Stomach (tissue), 9 donors: ENCODE results near the gene ATP8A2. TPM values are rescaled to one million over a fixed set of nuclear protein-coding genes. Genes with fewer than 3 reads are reported as not detected.

Experiments
- DNase-seq, 2 donors: peaks; one replicate each; pipeline versions ENCODE4 v3.0.0 to v3.0.0-alpha.2; 2013 to 2019
- H3K27ac ChIP-seq, 5 donors: fragments of 200-600 bp in 4 of 5; sonication (generic) in 4 of 5; one replicate each; pipeline ENCODE4 v1.5.1; 2013 to 2019; ENCODE audit warnings: mild to moderate bottlenecking in 1 of 5, moderate library complexity in 1 of 5
- H3K27me3 ChIP-seq, 3 donors: fragments of 200-600 bp; sonication (generic); one replicate each; pipeline ENCODE4 v1.5.1; 2017 to 2019; ENCODE audit warnings: mixed run types in 1 of 3
- H3K36me3 ChIP-seq, 4 donors: fragments of 200-600 bp; sonication (generic); 1 replicate in 3 of 4; 2 replicates in 1 of 4; pipeline ENCODE4 v1.5.1; 2016 to 2019
- H3K4me1 ChIP-seq, 4 donors: fragments of 200-600 bp; sonication (generic); one replicate each; pipeline ENCODE4 v1.5.1; 2016 to 2019
- H3K4me3 ChIP-seq, 4 donors: fragments of 200-600 bp; sonication (generic) in 3 of 4; one replicate each; pipeline ENCODE4 v1.5.1; 2016 to 2019; ENCODE audit warnings: mild to moderate bottlenecking in 1 of 4
- H3K9me3 ChIP-seq, 4 donors: fragments of 200-600 bp; sonication (generic); one replicate each; pipeline ENCODE4 v1.5.1; 2016 to 2019
- EP300 ChIP-seq: sonication (generic); formaldehyde crosslinking; IDR thresholded peaks from one replicate; pipeline ENCODE4 v1.6.1; 2017; ENCODE audit warnings: antibody characterized with exemption
- POLR2A ChIP-seq, 4 donors: fragments of 450-650 bp; IDR thresholded peaks; one replicate each; pipeline ENCODE4 v1.6.1; 2016; ENCODE audit warnings: antibody characterized with exemption in 4 of 4, control low read depth in 2 of 4, mild to moderate bottlenecking in 1 of 4, moderate library complexity in 1 of 4
- POLR2AphosphoS5 ChIP-seq, 3 donors: sonication (generic); formaldehyde crosslinking; IDR thresholded peaks; one replicate each; pipeline ENCODE4 v1.6.1; 2016; ENCODE audit warnings: antibody characterized with exemption in 3 of 3
- WGBS, 5 donors: extraction: QIAGEN DNeasy Blood & Tissue Kit in 3 of 5; methylation state at CpG; one replicate each; pipeline versions ENCODE4 v1.1.5 to v1.1.7; 2013 to 2018; 5-methylcytosine and 5-hydroxymethylcytosine counted together
- intact Hi-C: fragments of 100-400 bp; cut with DNase I; formaldehyde crosslinking; loops from one replicate; pipeline ENCODE4 v1.15.1; 2023; ENCODE audit warnings: low total_unique reads
- polyA plus RNA-seq, 3 donors: library from polyadenylated mRNA; stranded (reverse); fragments of 200-250 nt; gene quantifications; one replicate each; pipeline ENCODE4 v1.2.3, GENCODE V29; 2013
- total RNA-seq, 5 donors: library from RNA; depleted of rRNA; stranded (reverse); fragments of >200 nt; gene quantifications; one replicate each; pipeline versions ENCODE4 v1.1.0 to v1.2.3, GENCODE V29; 2014 to 2016
- TF ChIP-seq, protein P1 (sequence below), 7 experiments: fragments of 450-650 bp in 4 of 7; fragments of 200-600 bp in 3 of 7; sonication (generic) in 3 of 7; IDR thresholded peaks; one replicate each; pipeline ENCODE4 v1.5.1; 2016 to 2019; ENCODE audit warnings: antibody characterized with exemption in 7 of 7, control low read depth in 2 of 7, mild to moderate bottlenecking in 1 of 7
- donor health status: healthy with polysubstance abuse.
- donor health status: Bipolar disorder and iron deficiency.
- donor health status: healthy.

The ATP8A2 gene
- total and polyA plus RNA-seq, 8 donors: 0.12 to 3.5 (median 0.20) TPM; not detected in 3

DNA sequence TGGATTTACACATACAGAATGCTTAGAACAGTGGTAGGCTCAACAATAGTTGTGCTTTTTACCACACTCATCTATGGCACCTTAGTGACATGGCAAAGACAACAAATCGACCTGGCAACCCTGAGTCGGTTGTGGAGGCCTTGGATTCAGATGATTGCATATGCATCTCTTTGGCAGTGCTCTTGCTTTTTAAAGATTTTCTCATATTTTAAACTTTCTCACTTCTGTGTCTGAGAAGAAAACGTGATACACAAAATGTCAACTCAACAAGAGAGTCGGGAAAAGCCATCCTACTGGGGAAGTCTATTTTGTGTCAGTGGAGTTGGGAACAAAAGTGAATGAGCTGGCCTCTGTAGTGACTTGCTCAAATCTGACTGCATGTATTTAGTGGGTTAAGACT, 85.8 kb downstream of the ATP8A2 start:
- TF ChIP-seq, protein P1, sequence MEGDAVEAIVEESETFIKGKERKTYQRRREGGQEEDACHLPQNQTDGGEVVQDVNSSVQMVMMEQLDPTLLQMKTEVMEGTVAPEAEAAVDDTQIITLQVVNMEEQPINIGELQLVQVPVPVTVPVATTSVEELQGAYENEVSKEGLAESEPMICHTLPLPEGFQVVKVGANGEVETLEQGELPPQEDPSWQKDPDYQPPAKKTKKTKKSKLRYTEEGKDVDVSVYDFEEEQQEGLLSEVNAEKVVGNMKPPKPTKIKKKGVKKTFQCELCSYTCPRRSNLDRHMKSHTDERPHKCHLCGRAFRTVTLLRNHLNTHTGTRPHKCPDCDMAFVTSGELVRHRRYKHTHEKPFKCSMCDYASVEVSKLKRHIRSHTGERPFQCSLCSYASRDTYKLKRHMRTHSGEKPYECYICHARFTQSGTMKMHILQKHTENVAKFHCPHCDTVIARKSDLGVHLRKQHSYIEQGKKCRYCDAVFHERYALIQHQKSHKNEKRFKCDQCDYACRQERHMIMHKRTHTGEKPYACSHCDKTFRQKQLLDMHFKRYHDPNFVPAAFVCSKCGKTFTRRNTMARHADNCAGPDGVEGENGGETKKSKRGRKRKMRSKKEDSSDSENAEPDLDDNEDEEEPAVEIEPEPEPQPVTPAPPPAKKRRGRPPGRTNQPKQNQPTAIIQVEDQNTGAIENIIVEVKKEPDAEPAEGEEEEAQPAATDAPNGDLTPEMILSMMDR (IDR thresholded peaks at IDR 0.05): no peak
- TF ChIP-seq EP300 (no peak), POLR2A (IDR thresholded peaks at IDR 0.05) (no peak)
- 53 to 86% (median 68%) methylated on average over 4 of the region's 4 CpGs for WGBS, 5 donors
- Histone ChIP-seq H3K36me3 (no peaks in the 10 kb centered on the region), H3K27ac (no peak overlapping the region), H3K27me3 (peaks cover 0 to 5% (median 0%) of the 10 kb centered on the region in 3 donors), H3K4me1 (no peaks in the 10 kb centered on the region), H3K4me3 (no peak overlapping the region), H3K9me3 (no peaks in the 10 kb centered on the region)
- intact Hi-C loops: no loop called here
- no peak for DNase-seq

DNA sequence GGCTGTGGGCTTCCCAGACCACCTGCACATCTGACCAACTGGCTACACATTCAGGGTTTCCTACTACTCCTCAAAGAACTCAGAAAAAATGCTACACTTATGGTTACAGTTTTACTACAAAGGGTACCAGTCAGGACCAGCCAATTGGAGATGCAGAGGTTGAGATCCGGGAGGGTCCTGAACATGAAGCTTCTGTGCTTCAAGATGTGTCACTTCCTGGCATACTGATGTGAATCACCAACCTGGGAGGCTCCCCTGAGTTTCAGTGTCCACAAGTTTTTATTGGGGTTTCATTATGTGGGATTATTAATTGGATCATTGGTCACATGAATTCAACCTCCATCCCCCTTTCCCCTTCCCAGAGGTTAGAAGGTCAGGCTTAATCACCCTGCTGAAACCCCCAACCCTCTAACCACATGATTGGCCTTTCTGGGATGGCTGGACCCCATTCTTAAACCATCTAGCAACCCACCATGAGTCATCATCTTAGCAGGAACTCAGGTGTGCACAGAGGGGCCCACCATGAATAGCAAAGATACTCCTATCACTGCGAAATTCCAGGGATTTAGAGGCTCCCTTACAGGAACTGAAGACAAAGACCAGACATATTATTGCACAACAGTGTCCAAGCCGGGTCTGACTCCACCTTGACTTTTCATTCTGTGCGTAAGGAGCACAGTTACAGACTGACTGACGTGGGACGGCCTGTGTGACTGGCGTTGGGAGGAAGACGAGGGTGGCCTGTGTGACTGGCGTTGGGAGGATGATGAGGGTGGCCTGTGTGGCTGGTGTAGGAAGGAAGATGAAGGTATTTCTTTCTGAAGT, 90.7 kb downstream of the ATP8A2 start:
- TF ChIP-seq POLR2A (IDR thresholded peaks at IDR 0.05) (no peak), POLR2AphosphoS5 (IDR thresholded peaks at IDR 0.05) (no peak), EP300 (no peak)
- TF ChIP-seq, protein P1 (IDR thresholded peaks at IDR 0.05): no peak
- intact Hi-C loops: no loop called here
- peaks cover 0 to under 1% (median 0%) of the 10 kb centered on the region in 4 donors for H3K9me3 ChIP-seq
- H3K36me3 ChIP-seq: no peaks in the 10 kb centered on the region
- DNase-seq: no peak
- H3K27ac ChIP-seq: no peak overlapping the region
- H3K4me1 ChIP-seq: no peaks in the 10 kb centered on the region
- H3K27me3 ChIP-seq: peaks cover 0 to 9% (median 0%) of the 10 kb centered on the region in 3 donors
- H3K4me3 ChIP-seq: no peak overlapping the region
- 87 to 92% (median 87%) methylated on average over 9 of the region's 9 CpGs for WGBS, 5 donors

DNA sequence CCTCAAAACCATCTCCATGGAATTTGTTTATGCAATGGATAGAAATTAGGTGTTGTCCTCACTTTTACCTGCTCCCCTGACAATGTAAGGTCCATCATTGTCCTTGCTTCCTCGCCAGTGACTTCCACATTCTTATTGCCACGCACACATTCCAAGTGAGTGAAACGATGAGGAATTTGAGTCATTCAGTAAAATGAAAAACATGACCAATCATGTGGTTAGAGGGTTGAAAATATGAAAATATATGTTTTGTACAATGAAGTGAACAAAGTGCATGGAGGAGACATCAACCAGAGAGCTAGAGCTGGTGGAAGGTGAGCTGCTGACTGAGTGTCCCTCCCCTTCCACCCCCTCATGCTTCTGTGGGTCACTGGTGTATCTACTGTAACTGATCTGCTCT, 91.7 kb downstream of the ATP8A2 start:
- TF ChIP-seq, protein P1 (IDR thresholded peaks at IDR 0.05): no peak
- no peak for TF ChIP-seq EP300
- peaks cover 0 to 7% (median 2%) of the 10 kb centered on the region in 4 donors for H3K9me3 ChIP-seq
- peaks cover 0 to 19% (median 6%) of the 10 kb centered on the region in 3 donors for H3K27me3 ChIP-seq
- H3K27ac ChIP-seq: no peak overlapping the region
- H3K4me3 ChIP-seq: no peak overlapping the region
- 70 to 88% (median 81%) methylated on average over 3 of the region's 3 CpGs for WGBS, 5 donors
- H3K4me1 ChIP-seq: peaks cover 0 to 2% (median 0%) of the 10 kb centered on the region in 4 donors
- no peaks in the 10 kb centered on the region for H3K36me3 ChIP-seq
- no peak for DNase-seq
- intact Hi-C loops: no loop called here

DNA sequence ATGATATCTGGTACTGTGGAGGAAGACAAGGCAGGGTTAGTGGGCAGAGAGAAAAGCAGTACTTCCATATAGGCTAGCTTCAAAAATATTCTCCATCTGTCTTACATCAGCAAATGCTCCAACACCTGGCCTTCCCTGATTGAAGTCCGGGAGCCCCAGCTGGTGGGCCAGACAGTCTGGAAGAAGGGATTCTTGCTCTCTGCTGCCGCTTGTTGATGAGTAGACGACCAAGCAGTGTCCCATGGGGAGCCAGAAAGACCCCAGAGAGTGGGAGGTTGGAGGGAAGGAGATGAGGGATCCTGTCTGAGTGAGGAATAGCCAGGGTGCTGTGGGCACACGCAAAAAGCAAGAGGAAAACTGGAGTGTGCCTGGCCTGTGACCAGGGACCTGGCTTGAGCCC, 95.1 kb downstream of the ATP8A2 start:
- no peak overlapping the region for H3K27ac ChIP-seq
- no peak for TF ChIP-seq POLR2AphosphoS5 (IDR thresholded peaks at IDR 0.05)
- TF ChIP-seq, protein P1 (IDR thresholded peaks at IDR 0.05): no peak
- no peak for TF ChIP-seq EP300
- TF ChIP-seq POLR2A (IDR thresholded peaks at IDR 0.05): no peak
- no peaks in the 10 kb centered on the region for H3K36me3 ChIP-seq
- DNase-seq: no peak
- H3K4me3 ChIP-seq: no peak overlapping the region
- H3K4me1 ChIP-seq: peaks cover 0 to 9% (median 7%) of the 10 kb centered on the region in 4 donors
- intact Hi-C loops: no loop called here
- H3K9me3 ChIP-seq: peaks cover 0 to 7% (median 2%) of the 10 kb centered on the region in 4 donors
- WGBS, 5 donors: 60 to 73% (median 72%) methylated on average over 4 of the region's 4 CpGs
- H3K27me3 ChIP-seq: peaks cover 0 to 50% (median 16%) of the 10 kb centered on the region in 3 donors
